Endodermal cell (in vitro differentiated cells): Measurements from ENCODE around the gene MLH3. TPM values are rescaled to one million over a fixed set of nuclear protein-coding genes. Genes with fewer than 3 reads are reported as not detected.

Source experiments
- DNase-seq: peaks from one replicate; pipeline ENCODE4 v3.0.0-alpha.2; 2017
- H3K27ac ChIP-seq: 2 replicates; pipeline ENCODE4 v1.5.1; 2013; ENCODE audit warnings: mild to moderate bottlenecking, low read depth, low read length, moderate library complexity
- H3K27me3 ChIP-seq: 2 replicates; pipeline ENCODE4 v1.6.1; 2013; ENCODE audit warnings: mild to moderate bottlenecking, low read length, moderate library complexity; ENCODE audit not compliant: insufficient read depth, control insufficient read depth, poor library complexity, severe bottlenecking
- H3K36me3 ChIP-seq: 2 replicates; pipeline ENCODE4 v1.7.0; 2013; ENCODE audit warnings: mild to moderate bottlenecking, low read length, moderate library complexity; ENCODE audit not compliant: control insufficient read depth, insufficient read depth
- H3K4me1 ChIP-seq: one replicate; pipeline ENCODE4 v1.7.0; 2013; ENCODE audit warnings: low read length; ENCODE audit not compliant: control insufficient read depth, insufficient read depth
- H3K4me3 ChIP-seq: 2 replicates; pipeline ENCODE4 v1.5.1; 2013; ENCODE audit warnings: mild to moderate bottlenecking, low read length, moderate library complexity
- H3K9ac ChIP-seq: 2 replicates; pipeline ENCODE4 v1.6.1; 2013; ENCODE audit warnings: mild to moderate bottlenecking, low read length, moderate library complexity; ENCODE audit not compliant: poor library complexity, severe bottlenecking; ENCODE audit errors: extremely low read depth
- H3K9me3 ChIP-seq: 2 replicates; pipeline ENCODE4 v1.6.1; 2013; ENCODE audit warnings: mild to moderate bottlenecking, low read length, moderate library complexity; ENCODE audit not compliant: control insufficient read depth
- H3K27ac Mint-ChIP-seq: 2 replicates; pipeline ENCODE4 v1.8.0; 2020; ENCODE audit warnings: mixed read lengths
- H3K27me3 Mint-ChIP-seq: 2 replicates; pipeline ENCODE4 v1.8.0; 2021; ENCODE audit warnings: mild to moderate bottlenecking, mixed read lengths; ENCODE audit not compliant: insufficient read depth
- H3K36me3 Mint-ChIP-seq: 2 replicates; pipeline ENCODE4 v1.8.0; 2020; ENCODE audit warnings: low read depth, mixed read lengths
- H3K4me1 Mint-ChIP-seq: 2 replicates; pipeline ENCODE4 v1.8.0; 2020; ENCODE audit warnings: mixed read lengths
- H3K4me3 Mint-ChIP-seq: 2 replicates; pipeline ENCODE4 v1.8.0; 2020; ENCODE audit warnings: mild to moderate bottlenecking, moderate library complexity, mixed read lengths
- H3K9me3 Mint-ChIP-seq: 2 replicates; pipeline ENCODE4 v1.8.0; 2020; ENCODE audit warnings: mild to moderate bottlenecking, mixed read lengths
- WGBS, 2 experiments: methylation state at CpG; one replicate each; pipeline versions ENCODE4 v1.1.5 to v1.1.7; 2013; ENCODE audit warnings: missing lambda C conversion rate in 2 of 2, mixed read lengths in 1 of 2; ENCODE audit not compliant: insufficient coverage in 1 of 2, insufficient read length in 1 of 2; 5-methylcytosine and 5-hydroxymethylcytosine counted together
- total RNA-seq, 2 donors: library from RNA; stranded (reverse); fragmentation: NEBNext Ultra II Directional in 1 of 2; extraction: Animal tissue kit (Norgen Biotek cat#: 25700) in 1 of 2; gene quantifications; 2 replicates in 1 of 2; 3 replicates in 1 of 2; pipeline ENCODE4 v1.2.1, GENCODE V29; 2021
- TF ChIP-seq, protein P1 (sequence below): fragments of 200-600 bp; sonication (generic); conservative IDR thresholded peaks from 2 replicates; pipeline ENCODE4 v1.5.0; 2021; ENCODE audit warnings: antibody characterized with exemption, mild to moderate bottlenecking

Gene MLH3
- total RNA-seq, 2 donors from 2014 or later: 18.7 to 34.6 TPM

DNA sequence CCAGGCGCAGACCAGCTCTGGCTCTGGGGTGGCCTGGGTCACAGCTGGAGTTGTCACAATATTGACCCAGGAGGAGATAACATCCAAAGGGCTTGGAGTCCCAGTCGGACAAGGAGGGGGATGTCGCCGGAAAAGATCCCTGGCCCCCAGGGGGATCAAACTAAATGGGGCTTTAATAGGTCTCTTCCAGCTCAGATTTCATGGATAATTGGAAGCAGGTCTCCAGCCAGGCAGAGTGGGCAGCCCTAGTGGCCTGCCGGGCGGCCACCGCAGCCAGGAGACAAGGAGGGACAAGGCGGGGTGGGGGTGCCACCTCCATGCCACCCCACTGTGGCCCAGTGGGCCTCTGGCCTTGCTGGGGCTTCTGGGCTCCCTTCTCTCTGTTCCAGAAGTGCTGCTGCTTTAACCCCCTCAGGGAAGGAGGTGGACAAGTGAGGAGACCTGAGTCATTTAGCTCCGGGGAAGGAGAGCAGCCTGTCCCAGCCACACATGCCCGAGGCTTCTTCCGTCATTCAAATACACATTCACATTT is 72.8 kb downstream of the MLH3 start:
- H3K9ac ChIP-seq: no peak overlapping the region
- no peak overlapping the region for H3K27ac ChIP-seq
- peaks cover 25% of the 10 kb centered on the region for H3K4me1 ChIP-seq
- no peak for DNase-seq
- WGBS, 2 experiments: 59 to 67% methylated on average over 8 to 11 of the region's 11 CpGs
- Mint-ChIP-seq H3K27me3 (peaks cover 2% of the 10 kb centered on the region), H3K4me1 (peaks cover 32% of the 10 kb centered on the region), H3K36me3 (no peaks in the 10 kb centered on the region), H3K27ac (peak overlapping the region; percentile 64), H3K4me3 (no peak overlapping the region), H3K9me3 (no peaks in the 10 kb centered on the region)
- H3K9me3 ChIP-seq: no peaks in the 10 kb centered on the region
- H3K27me3 ChIP-seq: no peaks in the 10 kb centered on the region
- TF ChIP-seq, protein P1, sequence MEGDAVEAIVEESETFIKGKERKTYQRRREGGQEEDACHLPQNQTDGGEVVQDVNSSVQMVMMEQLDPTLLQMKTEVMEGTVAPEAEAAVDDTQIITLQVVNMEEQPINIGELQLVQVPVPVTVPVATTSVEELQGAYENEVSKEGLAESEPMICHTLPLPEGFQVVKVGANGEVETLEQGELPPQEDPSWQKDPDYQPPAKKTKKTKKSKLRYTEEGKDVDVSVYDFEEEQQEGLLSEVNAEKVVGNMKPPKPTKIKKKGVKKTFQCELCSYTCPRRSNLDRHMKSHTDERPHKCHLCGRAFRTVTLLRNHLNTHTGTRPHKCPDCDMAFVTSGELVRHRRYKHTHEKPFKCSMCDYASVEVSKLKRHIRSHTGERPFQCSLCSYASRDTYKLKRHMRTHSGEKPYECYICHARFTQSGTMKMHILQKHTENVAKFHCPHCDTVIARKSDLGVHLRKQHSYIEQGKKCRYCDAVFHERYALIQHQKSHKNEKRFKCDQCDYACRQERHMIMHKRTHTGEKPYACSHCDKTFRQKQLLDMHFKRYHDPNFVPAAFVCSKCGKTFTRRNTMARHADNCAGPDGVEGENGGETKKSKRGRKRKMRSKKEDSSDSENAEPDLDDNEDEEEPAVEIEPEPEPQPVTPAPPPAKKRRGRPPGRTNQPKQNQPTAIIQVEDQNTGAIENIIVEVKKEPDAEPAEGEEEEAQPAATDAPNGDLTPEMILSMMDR: no peak
- H3K4me3 ChIP-seq: no peak overlapping the region
- H3K36me3 ChIP-seq: no peaks in the 10 kb centered on the region

DNA sequence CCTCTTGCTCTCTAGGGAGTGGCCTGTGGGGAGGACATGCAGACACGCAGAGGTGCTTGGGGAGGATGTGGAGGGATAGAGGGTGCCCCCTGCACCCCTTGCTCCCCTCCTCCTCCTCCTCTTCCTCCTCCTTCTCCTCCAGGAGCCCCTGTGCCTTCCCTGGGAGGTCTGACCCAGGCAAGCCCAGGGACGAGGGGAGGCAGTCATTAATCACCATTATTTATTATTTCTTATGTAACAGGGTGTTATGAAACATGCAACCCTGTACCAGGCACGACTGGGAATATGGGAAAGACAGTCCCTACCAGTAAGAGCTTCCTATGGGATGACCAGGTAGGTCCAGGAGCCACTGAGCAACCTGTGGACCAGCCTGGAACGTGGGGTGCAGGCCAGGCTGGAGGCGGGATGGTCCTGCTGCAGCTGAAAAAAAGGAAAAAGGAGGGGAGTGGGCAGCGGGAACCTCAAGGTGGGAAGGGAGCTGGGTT is 73.3 kb downstream of the MLH3 start:
- peaks cover 25% of the 10 kb centered on the region for H3K4me1 ChIP-seq
- H3K27me3 ChIP-seq: no peaks in the 10 kb centered on the region
- Mint-ChIP-seq H3K27me3 (peaks cover 2% of the 10 kb centered on the region), H3K27ac (peak overlapping the region; percentile 64), H3K36me3 (no peaks in the 10 kb centered on the region), H3K4me1 (peaks cover 32% of the 10 kb centered on the region), H3K9me3 (no peaks in the 10 kb centered on the region), H3K4me3 (no peak overlapping the region)
- H3K27ac ChIP-seq: no peak overlapping the region
- H3K36me3 ChIP-seq: no peaks in the 10 kb centered on the region
- no peak overlapping the region for H3K9ac ChIP-seq
- no peak overlapping the region for H3K4me3 ChIP-seq
- TF ChIP-seq, protein P1: no peak
- 79% methylated on average over 5 of the region's 6 CpGs; no CpG with 5 or more reads in 1 of the 2 experiments for WGBS, 2 experiments
- DNase-seq: no peak
- no peaks in the 10 kb centered on the region for H3K9me3 ChIP-seq

DNA sequence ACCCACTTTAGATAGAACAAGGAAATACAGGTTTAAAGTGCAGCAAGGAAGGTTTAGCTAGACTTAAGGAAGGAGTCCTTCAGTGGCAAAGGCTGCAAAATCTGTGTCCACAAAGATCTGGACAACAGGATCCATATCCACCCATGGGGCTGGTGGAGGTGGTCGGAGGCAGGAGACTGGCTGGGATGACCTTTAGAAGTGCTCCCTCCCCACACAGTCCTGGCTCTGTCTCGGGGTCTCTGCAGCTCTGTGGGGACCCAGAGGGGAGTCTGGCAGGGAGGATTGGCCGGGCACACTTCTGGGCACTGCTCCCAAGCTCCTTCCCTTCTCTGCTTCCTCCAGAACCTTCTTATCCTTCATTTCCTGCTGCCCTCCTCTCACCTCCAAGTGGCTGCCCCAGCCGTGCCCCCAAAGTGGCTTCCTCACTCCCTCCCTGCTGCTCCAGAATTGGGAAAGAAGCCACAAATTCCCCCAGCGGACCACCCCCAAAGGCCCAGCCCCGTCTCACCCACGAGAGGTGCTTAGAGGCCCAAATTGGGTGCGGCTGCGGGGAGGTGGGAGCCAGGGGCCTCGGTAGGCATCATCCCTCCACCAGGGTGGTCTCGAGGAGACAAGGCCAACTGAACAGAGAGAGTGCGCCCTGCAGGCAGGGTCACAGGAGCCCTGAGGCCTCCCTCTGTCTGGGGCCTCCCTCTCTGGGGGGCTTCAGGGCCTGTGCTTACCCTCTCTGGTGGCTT is 73.9 kb downstream of the MLH3 start:
- no peaks in the 10 kb centered on the region for H3K9me3 ChIP-seq
- H3K27ac ChIP-seq: no peak overlapping the region
- no peaks in the 10 kb centered on the region for H3K36me3 ChIP-seq
- H3K9me3 Mint-ChIP-seq: no peaks in the 10 kb centered on the region
- no peak overlapping the region for H3K27ac Mint-ChIP-seq
- peaks cover 32% of the 10 kb centered on the region for H3K4me1 Mint-ChIP-seq
- no peaks in the 10 kb centered on the region for H3K36me3 Mint-ChIP-seq
- peaks cover 2% of the 10 kb centered on the region for H3K27me3 Mint-ChIP-seq
- DNase-seq: no peak
- no peaks in the 10 kb centered on the region for H3K27me3 ChIP-seq
- TF ChIP-seq, protein P1: no peak
- peaks cover 25% of the 10 kb centered on the region for H3K4me1 ChIP-seq
- no peak overlapping the region for H3K9ac ChIP-seq
- 92 to 95% methylated on average over 4 to 12 of the region's 12 CpGs for WGBS, 2 experiments
- no peak overlapping the region for H3K4me3 ChIP-seq
- H3K4me3 Mint-ChIP-seq: no peak overlapping the region
